Muscle of leg (tissue), 11 donors: ENCODE data around the gene HDAC7. TPM values are rescaled to one million over a fixed set of nuclear protein-coding genes. Genes with fewer than 3 reads are reported as not detected.

Experiments
- DNase-seq: peaks from one replicate; pipeline ENCODE4 v3.0.0; 2013
- H3K27ac ChIP-seq: one replicate; pipeline ENCODE4 v1.5.1; 2013; ENCODE audit warnings: mild to moderate bottlenecking, low read length, control low read depth
- H3K27me3 ChIP-seq: one replicate; pipeline ENCODE4 v1.6.1; 2013; ENCODE audit warnings: low read length; ENCODE audit not compliant: control insufficient read depth, insufficient read depth
- H3K36me3 ChIP-seq: one replicate; pipeline ENCODE4 v1.6.1; 2013; ENCODE audit warnings: low read length; ENCODE audit not compliant: control insufficient read depth, insufficient read depth
- H3K4me1 ChIP-seq: one replicate; pipeline ENCODE4 v1.6.1; 2013; ENCODE audit warnings: low read length; ENCODE audit not compliant: control insufficient read depth, insufficient read depth
- H3K4me3 ChIP-seq: one replicate; pipeline ENCODE4 v1.5.1; 2013; ENCODE audit warnings: low read length, control low read depth
- H3K9me3 ChIP-seq: replicated peaks from 2 replicates; pipeline ENCODE4 v1.6.1; 2013; ENCODE audit warnings: low read depth, low read length; ENCODE audit not compliant: control insufficient read depth
- WGBS: methylation state at CpG from one replicate; pipeline ENCODE4 v1.1.5; 2013; ENCODE audit warnings: missing lambda C conversion rate; ENCODE audit not compliant: insufficient coverage; 5-methylcytosine and 5-hydroxymethylcytosine counted together
- polyA plus RNA-seq, 8 donors: library from polyadenylated mRNA; unstranded; fragments of 120-200 nt; gene quantifications; one replicate each; pipeline versions ENCODE4 v1.2.1 to v1.2.3, GENCODE V29; 2013; ENCODE audit warnings: inconsistent platforms in 1 of 8, low replicate concordance in 1 of 8; ENCODE audit not compliant: insufficient read length in 8 of 8, insufficient read depth in 1 of 8
- total RNA-seq: library from RNA; stranded (reverse); fragments of 120-200 nt; gene quantifications from one replicate; pipeline ENCODE4 v1.2.4, GENCODE V29; 2013

Gene HDAC7
- total and polyA plus RNA-seq, 9 donors: 27.4 to 72.8 (median 59.5) TPM

DNA sequence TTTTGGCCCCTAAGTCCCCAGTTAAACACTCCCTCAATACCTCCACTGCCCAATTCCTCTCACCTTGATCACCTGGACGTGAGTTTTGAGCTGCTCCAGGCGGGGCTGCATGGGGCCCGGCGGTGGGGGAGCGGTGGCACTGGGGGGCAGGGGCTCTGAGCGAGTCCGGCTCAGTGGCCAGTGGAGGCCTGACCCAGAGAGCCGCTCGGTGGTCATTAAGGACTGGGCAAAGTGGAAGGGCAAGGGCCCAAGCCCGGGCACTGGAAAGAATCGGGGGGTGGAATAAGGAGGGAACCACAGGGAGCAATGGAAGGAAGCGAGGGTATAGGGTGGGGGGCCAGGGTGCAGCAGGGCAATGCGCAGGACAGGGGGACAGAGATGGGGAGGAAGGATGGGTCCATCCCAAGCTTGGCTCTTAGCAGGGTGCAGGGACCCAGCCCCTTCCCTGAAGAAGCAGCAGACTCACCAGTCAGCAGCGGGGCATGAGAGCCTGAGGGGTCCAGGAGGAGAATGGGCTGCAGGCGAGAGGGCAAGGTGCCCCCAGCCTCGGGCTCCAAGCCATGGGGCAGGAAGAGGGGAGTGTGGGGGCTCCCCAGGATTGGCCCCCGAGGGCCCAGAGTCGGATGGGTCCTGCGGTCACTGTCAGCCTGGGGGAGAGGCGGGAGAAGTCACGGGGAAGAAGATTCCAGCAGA, 24.4 kb downstream of the HDAC7 start:
- Histone ChIP-seq H3K9me3 (no peaks in the 10 kb centered on the region), H3K36me3 (peaks cover 82% of the 10 kb centered on the region), H3K27me3 (no peaks in the 10 kb centered on the region), H3K4me1 (peaks cover 16% of the 10 kb centered on the region), H3K27ac (no peak overlapping the region), H3K4me3 (no peak overlapping the region)
- 92% methylated on average over 17 of the region's 21 CpGs for WGBS
- DNase-seq: no peak

DNA sequence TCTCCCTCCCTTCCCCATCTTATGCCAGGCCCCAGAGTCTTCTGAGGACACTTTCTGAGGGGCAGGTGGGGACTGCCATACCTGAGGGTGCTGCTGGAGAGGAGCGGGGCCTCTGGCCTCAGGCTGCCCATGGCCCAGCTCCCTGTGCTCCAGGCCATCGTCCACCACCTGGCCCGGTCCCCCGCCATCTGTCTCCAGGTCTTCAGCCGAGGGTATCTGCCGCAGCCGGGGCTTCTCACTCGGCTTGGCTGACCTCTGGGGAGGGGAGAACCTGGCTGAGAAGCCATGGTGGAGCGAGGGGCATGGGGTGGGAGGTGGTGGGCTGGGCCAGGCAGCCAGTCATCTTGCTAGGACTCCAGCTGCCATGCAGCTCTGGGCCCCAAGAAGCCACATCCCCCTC, 25.0 kb downstream of the HDAC7 start:
- H3K36me3 ChIP-seq: peaks cover 82% of the 10 kb centered on the region
- no peaks in the 10 kb centered on the region for H3K9me3 ChIP-seq
- H3K4me3 ChIP-seq: no peak overlapping the region
- 88% methylated on average over 4 of the region's 9 CpGs for WGBS
- H3K27me3 ChIP-seq: no peaks in the 10 kb centered on the region
- DNase-seq: no peak
- H3K27ac ChIP-seq: no peak overlapping the region
- peaks cover 10% of the 10 kb centered on the region for H3K4me1 ChIP-seq

DNA sequence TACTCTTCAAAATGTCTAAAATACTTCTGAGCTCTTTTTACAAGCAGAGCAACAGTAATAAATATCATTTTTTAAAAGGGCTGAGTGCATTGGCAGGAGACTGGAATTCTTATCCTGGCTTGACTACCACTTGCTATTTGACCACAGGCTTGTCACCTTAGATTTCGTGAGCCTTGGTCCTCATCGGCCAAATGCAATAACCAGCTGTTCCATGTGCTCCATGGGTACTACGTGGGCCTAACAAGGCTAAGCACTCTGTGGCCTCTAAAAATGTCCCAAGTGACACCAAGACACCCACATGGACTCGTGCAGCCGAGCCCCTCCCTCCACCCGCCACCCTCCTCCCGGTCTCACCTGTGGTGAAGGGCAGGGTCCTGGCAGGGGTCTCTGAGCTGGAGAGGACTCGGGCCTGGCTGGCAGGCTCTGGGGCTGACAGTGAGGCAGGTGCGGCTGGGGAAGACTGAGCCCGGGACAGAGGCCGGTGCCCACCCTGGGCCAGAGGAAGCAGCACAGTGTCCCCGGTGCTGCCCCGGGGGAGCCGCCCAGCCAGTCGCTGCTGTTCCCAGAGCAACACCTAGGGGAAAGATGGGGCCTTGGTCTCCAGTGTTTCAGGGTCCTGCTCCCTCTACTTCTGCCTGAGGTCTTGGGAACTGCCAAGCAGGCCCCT, 26.6 kb downstream of the HDAC7 start:
- 61% methylated on average over 10 of the region's 15 CpGs for WGBS
- no peaks in the 10 kb centered on the region for H3K9me3 ChIP-seq
- no peaks in the 10 kb centered on the region for H3K27me3 ChIP-seq
- no peak for DNase-seq
- H3K4me3 ChIP-seq: no peak overlapping the region
- no peak overlapping the region for H3K27ac ChIP-seq
- H3K36me3 ChIP-seq: peaks cover 85% of the 10 kb centered on the region
- peaks cover 3% of the 10 kb centered on the region for H3K4me1 ChIP-seq

DNA sequence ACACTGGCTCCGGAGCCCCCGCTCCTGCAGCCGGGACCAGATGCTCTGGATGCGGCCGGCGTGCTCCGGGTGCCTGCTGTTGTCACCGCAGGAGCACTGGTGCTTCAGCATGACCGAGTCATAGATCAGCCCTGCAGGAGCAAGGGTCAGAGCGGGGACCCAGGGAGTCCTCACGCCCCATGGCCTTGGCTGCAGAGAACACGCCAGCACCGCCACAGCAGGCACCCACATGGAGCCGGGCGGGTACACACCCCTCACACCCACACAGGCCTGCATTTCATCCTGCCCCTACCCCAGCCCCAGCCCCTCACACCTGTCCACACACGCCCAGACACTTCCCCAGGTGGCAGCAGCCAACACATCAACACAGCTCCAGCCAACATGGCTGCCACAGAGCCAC, 27.8 kb downstream of the HDAC7 start:
- H3K36me3 ChIP-seq: peaks cover 87% of the 10 kb centered on the region
- H3K4me3 ChIP-seq: no peak overlapping the region
- no peak for DNase-seq
- no peaks in the 10 kb centered on the region for H3K9me3 ChIP-seq
- no peaks in the 10 kb centered on the region for H3K27me3 ChIP-seq
- H3K4me1 ChIP-seq: peaks cover 3% of the 10 kb centered on the region
- no peak overlapping the region for H3K27ac ChIP-seq
- 89% methylated on average over 13 of the region's 16 CpGs for WGBS

DNA sequence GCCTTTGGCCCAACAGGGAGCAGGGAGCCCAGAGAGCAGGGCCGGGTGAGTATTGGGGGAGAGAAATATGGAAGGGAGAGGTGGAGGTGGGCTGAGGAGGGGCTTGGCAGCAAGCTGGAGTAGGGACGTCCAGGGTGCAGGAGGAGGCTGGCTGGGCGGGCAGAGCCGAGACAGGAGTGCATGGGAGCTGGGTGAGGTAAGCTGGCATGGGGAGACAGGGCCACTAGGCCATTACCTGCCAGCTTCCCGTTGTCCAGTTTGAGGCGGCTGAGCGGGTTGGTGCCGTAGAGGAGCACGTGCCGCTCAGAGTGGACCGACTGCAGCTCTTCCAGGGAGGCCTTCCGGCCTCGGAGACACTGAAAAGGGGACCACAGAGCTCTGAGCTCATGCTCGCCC, 28.4 kb downstream of the HDAC7 start:
- Histone ChIP-seq H3K27ac (no peak overlapping the region), H3K9me3 (no peaks in the 10 kb centered on the region), H3K36me3 (peaks cover 87% of the 10 kb centered on the region), H3K4me1 (peaks cover 3% of the 10 kb centered on the region), H3K27me3 (no peaks in the 10 kb centered on the region), H3K4me3 (no peak overlapping the region)
- no peak for DNase-seq
- WGBS: 90% methylated on average over 13 of the region's 14 CpGs

DNA sequence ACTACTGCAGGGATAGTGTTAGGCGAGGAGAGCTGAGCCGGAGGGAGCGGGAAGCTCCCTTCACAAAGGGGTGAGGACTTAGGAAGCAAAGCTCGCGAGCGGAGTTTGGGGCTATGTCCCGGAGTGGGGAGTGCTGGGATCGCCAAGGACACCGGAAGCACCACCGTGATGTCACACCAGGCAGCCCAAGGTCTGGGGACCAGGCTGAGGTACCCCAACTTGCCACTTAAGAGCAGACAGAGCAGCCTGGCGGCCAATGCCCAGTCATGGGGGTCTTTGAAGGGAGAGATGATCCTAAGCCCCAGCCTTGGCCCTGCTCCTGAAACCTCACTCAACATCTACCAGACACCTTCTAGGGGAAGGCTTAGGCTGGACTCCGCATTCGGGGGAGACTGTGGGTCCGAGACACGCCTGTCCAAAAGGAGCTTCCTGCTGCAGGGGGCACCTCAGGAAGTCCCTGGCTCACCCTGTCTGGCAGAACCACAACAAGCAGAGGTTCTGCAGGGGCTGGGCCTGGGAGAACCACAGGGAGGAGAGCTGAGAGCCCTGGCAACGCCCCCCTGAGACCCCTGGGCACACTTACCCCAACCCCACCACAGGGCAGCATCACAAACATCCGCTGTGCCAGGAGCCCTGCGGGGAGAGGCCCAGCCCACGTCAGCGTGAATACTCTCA, 28.9 kb downstream of the HDAC7 start:
- Histone ChIP-seq H3K9me3 (no peaks in the 10 kb centered on the region), H3K36me3 (peaks cover 88% of the 10 kb centered on the region), H3K27ac (no peak overlapping the region), H3K27me3 (no peaks in the 10 kb centered on the region), H3K4me3 (no peak overlapping the region), H3K4me1 (peaks cover 3% of the 10 kb centered on the region)
- DNase-seq: no peak
- 91% methylated on average over 14 of the region's 20 CpGs for WGBS

DNA sequence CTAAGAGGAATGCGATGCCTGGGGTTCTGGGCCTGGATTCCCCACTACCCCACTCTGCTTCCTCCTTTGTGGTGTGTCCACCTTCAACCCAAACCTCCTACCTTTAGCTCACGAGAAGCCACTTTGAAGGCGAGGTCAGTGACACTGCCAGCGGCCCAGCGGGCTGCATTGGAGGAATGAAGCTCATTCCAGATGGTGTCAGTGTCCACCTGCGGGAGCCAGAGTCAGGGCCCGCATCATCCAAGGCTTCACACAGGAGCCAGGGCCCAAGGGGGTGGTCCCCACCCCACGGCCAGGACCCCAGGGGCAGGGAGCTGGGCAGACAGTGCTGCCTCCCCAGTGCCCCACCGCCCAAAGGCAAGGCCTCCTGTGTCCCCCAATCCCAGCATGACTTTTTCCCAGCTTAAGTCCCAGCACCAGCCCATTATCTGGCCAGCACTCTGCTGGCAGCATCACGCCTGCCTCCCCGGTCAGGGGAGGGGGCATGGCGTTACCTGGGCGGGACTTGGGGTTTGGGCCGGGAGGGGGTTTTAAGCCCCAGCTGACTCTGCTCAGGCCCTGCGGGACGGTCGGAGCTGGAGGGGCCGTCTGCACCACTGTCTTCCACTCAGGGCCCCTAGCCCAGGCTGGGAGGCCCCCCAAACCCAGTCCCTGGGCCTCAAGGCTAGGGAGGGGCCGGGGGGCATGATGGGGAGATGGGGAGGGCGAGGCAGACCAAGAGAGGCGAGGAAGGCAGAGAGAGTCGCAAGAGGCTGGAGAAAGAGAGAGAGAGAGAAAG, 29.8 kb downstream of the HDAC7 start:
- Histone ChIP-seq H3K9me3 (no peaks in the 10 kb centered on the region), H3K4me3 (no peak overlapping the region), H3K27me3 (no peaks in the 10 kb centered on the region), H3K27ac (no peak overlapping the region), H3K36me3 (peaks cover 88% of the 10 kb centered on the region), H3K4me1 (peaks cover 3% of the 10 kb centered on the region)
- 84% methylated on average over 15 of the region's 22 CpGs for WGBS
- no peak for DNase-seq

DNA sequence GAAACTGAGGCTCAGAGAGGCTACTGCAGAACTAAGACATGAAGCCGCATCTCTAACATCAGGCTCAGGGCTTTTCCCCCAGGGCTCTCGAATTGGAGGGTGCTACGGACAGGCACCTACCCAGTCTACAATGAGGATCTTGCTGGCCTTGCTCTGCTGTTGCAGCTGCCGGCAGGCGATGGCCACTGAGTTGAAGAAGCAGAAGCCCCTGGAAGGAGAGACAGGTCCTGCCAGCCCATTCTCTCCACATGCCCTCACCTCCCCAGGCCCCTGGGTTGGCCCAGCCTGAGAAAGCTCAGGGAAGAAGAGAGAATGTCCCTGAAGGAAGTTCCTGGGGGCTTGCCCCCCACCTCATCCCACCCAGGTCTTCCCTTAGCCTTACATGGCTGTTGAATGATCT, 30.6 kb downstream of the HDAC7 start:
- H3K4me3 ChIP-seq: no peak overlapping the region
- H3K9me3 ChIP-seq: no peaks in the 10 kb centered on the region
- no peak overlapping the region for H3K27ac ChIP-seq
- H3K4me1 ChIP-seq: peaks cover 3% of the 10 kb centered on the region
- H3K36me3 ChIP-seq: peaks cover 88% of the 10 kb centered on the region
- no peak for DNase-seq
- no peaks in the 10 kb centered on the region for H3K27me3 ChIP-seq
- 90% methylated on average over 2 of the region's 5 CpGs for WGBS

DNA sequence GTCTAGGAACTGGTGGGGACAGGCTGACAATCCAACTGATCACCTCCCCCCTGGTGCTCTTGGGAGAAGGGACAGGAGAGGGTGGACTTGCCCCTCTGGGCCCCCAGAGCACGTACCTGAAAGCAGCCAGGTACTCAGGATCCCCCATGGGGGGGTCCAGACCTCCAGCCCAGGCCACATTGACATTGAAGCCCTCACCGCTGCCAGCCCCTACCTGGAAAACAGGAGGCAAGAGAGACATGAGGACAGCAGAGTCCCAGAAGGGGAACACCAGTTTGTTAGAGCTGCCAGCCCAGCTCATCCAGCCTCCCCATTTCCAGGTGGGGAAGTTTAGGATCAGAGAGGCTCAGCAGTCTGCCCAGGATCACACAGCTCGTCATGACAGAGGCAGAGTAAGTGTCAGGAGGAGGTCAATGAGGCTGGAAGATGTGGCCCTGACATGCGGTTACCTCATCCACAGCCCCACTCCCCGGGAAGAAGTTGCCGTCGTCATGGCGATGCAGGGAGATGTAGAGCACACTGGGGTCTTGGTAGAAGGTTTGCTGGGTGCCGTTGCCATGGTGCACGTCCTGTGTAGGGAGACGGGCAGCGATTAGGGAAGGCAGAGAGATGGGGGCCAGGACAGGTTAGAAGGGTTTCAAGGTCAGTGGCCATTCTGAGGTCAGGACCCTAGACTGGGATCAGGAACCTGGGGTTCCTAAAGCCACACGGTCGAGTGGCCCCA, 31.9 kb downstream of the HDAC7 start:
- 82% methylated on average over 12 of the region's 14 CpGs for WGBS
- Histone ChIP-seq H3K4me1 (peaks cover 2% of the 10 kb centered on the region), H3K27ac (no peak overlapping the region), H3K4me3 (no peak overlapping the region), H3K36me3 (peaks cover 92% of the 10 kb centered on the region), H3K9me3 (no peaks in the 10 kb centered on the region), H3K27me3 (no peaks in the 10 kb centered on the region)
- DNase-seq: no peak
